Transverse colon (tissue), 4 donors: ENCODE results near the gene LIMK1. TPM values are rescaled to one million over a fixed set of nuclear protein-coding genes. Genes with fewer than 3 reads are reported as not detected.

Experiments
- DNase-seq: peaks from one replicate; pipeline ENCODE4 v3.0.0-alpha.2; 2019
- H3K27ac ChIP-seq, 4 donors: fragments of 200-600 bp; sonication (generic); 2 replicates each; pipeline ENCODE4 v1.5.1; 2016 to 2018; ENCODE audit warnings: inconsistent platforms in 4 of 4
- H3K27me3 ChIP-seq: fragments of 200-600 bp; sonication (generic); 2 replicates; pipeline ENCODE4 v1.5.1; 2017; ENCODE audit warnings: inconsistent platforms
- H3K36me3 ChIP-seq, 4 donors: fragments of 200-600 bp; sonication (generic); 2 replicates each; pipeline ENCODE4 v1.5.1; 2017 to 2019; ENCODE audit warnings: inconsistent platforms in 4 of 4
- H3K4me1 ChIP-seq, 4 donors: fragments of 200-600 bp; sonication (generic); 2 replicates each; pipeline ENCODE4 v1.5.1; 2017 to 2020; ENCODE audit warnings: inconsistent platforms in 4 of 4
- H3K4me3 ChIP-seq, 4 donors: fragments of 200-600 bp; sonication (generic); 1 replicate in 1 of 4; 2 replicates in 3 of 4; pipeline versions ENCODE4 v1.5.1 to v1.6.1; 2017 to 2019; ENCODE audit warnings: inconsistent platforms in 4 of 4
- H3K9me3 ChIP-seq, 2 donors: fragments of 200-600 bp; sonication (generic); 2 replicates each; pipeline ENCODE4 v1.5.1; 2017 to 2019; ENCODE audit warnings: inconsistent platforms in 2 of 2
- CTCF ChIP-seq, 5 experiments: fragments of 200-600 bp in 3 of 5; fragments of 450-650 bp in 2 of 5; sonication (generic) in 3 of 5; IDR thresholded peaks; 1 replicate in 2 of 5; 2 replicates in 3 of 5; pipeline ENCODE4 v1.5.1; 2016 to 2017; ENCODE audit warnings: antibody characterized with exemption in 5 of 5, inconsistent platforms in 3 of 5, mild to moderate bottlenecking in 2 of 5, moderate library complexity in 1 of 5
- EP300 ChIP-seq: sonication (generic); formaldehyde crosslinking; IDR thresholded peaks from one replicate; pipeline ENCODE4 v1.6.1; 2017; ENCODE audit warnings: antibody characterized with exemption, low read depth
- POLR2A ChIP-seq: fragments of 450-650 bp; IDR thresholded peaks from one replicate; pipeline ENCODE4 v1.6.1; 2016; ENCODE audit warnings: antibody characterized with exemption, mild to moderate bottlenecking, moderate library complexity
- POLR2AphosphoS5 ChIP-seq, 3 donors: sonication (generic); formaldehyde crosslinking; IDR thresholded peaks; one replicate each; pipeline ENCODE4 v1.6.1; 2016; ENCODE audit warnings: antibody characterized with exemption in 3 of 3
- WGBS, 2 donors: methylation state at CpG; one replicate each; pipeline ENCODE4 v1.1.5; 2018; ENCODE audit warnings: low coverage in 1 of 2; 5-methylcytosine and 5-hydroxymethylcytosine counted together
- in situ Hi-C, 4 donors: fragments of 200-750 bp; cut with MboI; loops; one replicate each; pipeline versions ENCODE4 v1.15.0 to v1.15.1; 2017; ENCODE audit warnings: low sequenced_read_pairs in 3 of 4, low pct_ligation_motif_present in 1 of 4, low pct_unique_long_range_greater_than_20kb in 1 of 4
- intact Hi-C: fragments of 100-400 bp; cut with DNase I; formaldehyde crosslinking; loops from one replicate; pipeline ENCODE4 v1.15.1; 2023; ENCODE audit warnings: low total_unique reads
- total RNA-seq, 4 donors: library from RNA; depleted of rRNA; stranded (reverse); fragments of >200 nt; gene quantifications; one replicate each; pipeline ENCODE4 v1.1.0, GENCODE V29; 2016

The LIMK1 gene
- total RNA-seq, result 10 to 100 TPM; 13.4 to 44.2 (median 27.1) TPM

GRCh38 chr7:74083117-74083876, at the start of gene LIMK1:
TSS of gene LIMK1 (plus strand) at chr7:74083804. CDS start at chr7:74083991, 187 bp downstream.
- H3K9me3 ChIP-seq, result no peaks in the 10 kb centered on the region
- intact Hi-C loops, result no loop called here
- H3K4me1 ChIP-seq, result peaks cover 11 to 19% (median 16%) of the 10 kb centered on the region in 4 donors
- peak within 1 kb of the TSS; percentile 50 to 80 (median 77) for H3K27ac ChIP-seq
- peak; percentile 86 for DNase-seq
- H3K36me3 ChIP-seq, result no peaks in the 10 kb centered on the region
- TF ChIP-seq EP300, result no peak
- TF ChIP-seq POLR2A, result no peak
- TF ChIP-seq CTCF (IDR thresholded peaks at IDR 0.05), result no peak
- no peak for TF ChIP-seq POLR2AphosphoS5 (IDR thresholded peaks at IDR 0.05)
- no peaks in the 10 kb centered on the region for H3K27me3 ChIP-seq
- in situ Hi-C loops, result loop anchor here in 1 of 4 donors (25.0 kb wide), 1 partner anchor 104 kb away; no protein-coding TSS in a partner anchor
- WGBS, 2 donors, result 26% methylated on average over 32 of the region's 71 CpGs; no CpG with 5 or more reads in 1 of the 2 donors
- H3K4me3 ChIP-seq, result peak within 1 kb of the TSS; percentile 75 to 92 (median 87)

- Histone ChIP-seq H3K4me1 (peaks cover 10 to 27% (median 15%) of the 10 kb centered on the region in 4 donors), H3K27ac (peak overlapping the region; percentile 11 to 64 (median 34)), H3K27me3 (no peaks in the 10 kb centered on the region), H3K9me3 (no peaks in the 10 kb centered on the region), H3K4me3 (no peak overlapping the region), H3K36me3 (no peaks in the 10 kb centered on the region)
- TF ChIP-seq CTCF (IDR thresholded peaks at IDR 0.05) (no peak), EP300 (no peak), POLR2A (no peak), POLR2AphosphoS5 (IDR thresholded peaks at IDR 0.05) (no peak)
- in situ Hi-C loops, result no loop called here
- intact Hi-C loops, result no loop called here
- no peak for DNase-seq
- WGBS, 2 donors, result 47 to 74% methylated on average over 3 to 8 of the region's 8 CpGs
Measured at GRCh38 chr7:74037609-74038008, 46.0 kb upstream of the LIMK1 start.

- TF ChIP-seq POLR2A, result no peak
- no peak for TF ChIP-seq CTCF (IDR thresholded peaks at IDR 0.05)
- no peak for TF ChIP-seq POLR2AphosphoS5 (IDR thresholded peaks at IDR 0.05)
- in situ Hi-C loops, result no loop called here
- WGBS, 2 donors, result 71% methylated on average over 14 of the region's 16 CpGs; no CpG with 5 or more reads in 1 of the 2 donors
- Histone ChIP-seq H3K4me3 (no peak overlapping the region), H3K36me3 (no peaks in the 10 kb centered on the region), H3K4me1 (peaks cover 11 to 27% (median 19%) of the 10 kb centered on the region in 4 donors), H3K27me3 (no peaks in the 10 kb centered on the region), H3K9me3 (no peaks in the 10 kb centered on the region), H3K27ac (peak overlapping the region; percentile 11 to 64 (median 34))
- intact Hi-C loops, result no loop called here
- DNase-seq, result no peak
Measured at GRCh38 chr7:74038194-74038961, 45.2 kb upstream of the LIMK1 start.

- DNase-seq, result no peak
- intact Hi-C loops, result no loop called here
- Histone ChIP-seq H3K27me3 (no peaks in the 10 kb centered on the region), H3K9me3 (no peaks in the 10 kb centered on the region), H3K36me3 (no peaks in the 10 kb centered on the region), H3K4me3 (no peak overlapping the region), H3K4me1 (peaks cover 12 to 25% (median 14%) of the 10 kb centered on the region in 4 donors), H3K27ac (peak overlapping the region in 1 of 4 donors; percentile 23)
- TF ChIP-seq CTCF (IDR thresholded peaks at IDR 0.05) (no peak), POLR2AphosphoS5 (IDR thresholded peaks at IDR 0.05) (no peak), EP300 (no peak), POLR2A (no peak)
- in situ Hi-C loops, result no loop called here
- 75% methylated on average over 11 of the region's 11 CpGs; no CpG with 5 or more reads in 1 of the 2 donors for WGBS, 2 donors
Measured at GRCh38 chr7:74039337-74039736, 44.3 kb upstream of the LIMK1 start.
